ENCODE results near the gene MRPL53.

Gene MRPL53

GRCh38 chr2:74472086-74472944 is at the start of gene MRPL53:
Gene MRPL53, minus strand, starts transcription at chr2:74472680. Its CDS starts 20 bp downstream, at chr2:74472660.
- DNase-seq, result peak; percentile 94

- no peak for DNase-seq
Measured at GRCh38 chr2:74516650-74517049, 44.2 kb upstream of the MRPL53 start.

- DNase-seq, result peak; percentile 49
Measured at GRCh38 chr2:74515981-74516633, 43.6 kb upstream of the MRPL53 start.

- DNase-seq, result no peak
Measured at GRCh38 chr2:74515271-74515980, 42.9 kb upstream of the MRPL53 start.

- DNase-seq, result no peak
Measured at GRCh38 chr2:74514368-74515270, 42.1 kb upstream of the MRPL53 start, which contains the start of gene TLX2. Gene TLX2, plus strand, starts transcription at chr2:74514450. Its CDS starts 357 bp downstream, at chr2:74514807.

GRCh38 chr2:74513605-74514367 is 41.3 kb upstream of the MRPL53 start:
- DNase-seq, result no peak

GRCh38 chr2:74512744-74513604 is 40.5 kb upstream of the MRPL53 start:
- no peak for DNase-seq

GRCh38 chr2:74511104-74511989 is 38.9 kb upstream of the MRPL53 start:
- no peak for DNase-seq

- DNase-seq, result no peak
Measured at GRCh38 chr2:74510272-74510671, 37.8 kb upstream of the MRPL53 start.

GRCh38 chr2:74507926-74508520 is 35.5 kb upstream of the MRPL53 start:
- peak; percentile 86 for DNase-seq

- DNase-seq, result peak; percentile 99
Measured at GRCh38 chr2:74507145-74507925, 34.9 kb upstream of the MRPL53 start, which contains the start of gene PCGF1. Gene PCGF1, minus strand, starts transcription at chr2:74507695. Its CDS starts 27 bp downstream, at chr2:74507668.

GRCh38 chr2:74505448-74506246 is 33.2 kb upstream of the MRPL53 start:
- no peak for DNase-seq

- no peak for DNase-seq
Measured at GRCh38 chr2:74504591-74504990, 32.1 kb upstream of the MRPL53 start.

- DNase-seq, result no peak
Measured at GRCh38 chr2:74503506-74504475, 31.3 kb upstream of the MRPL53 start.

- peak; percentile 73 for DNase-seq
Measured at GRCh38 chr2:74502720-74503505, 30.4 kb upstream of the MRPL53 start.
